CD4-positive, alpha-beta memory T cell (primary cell): ENCODE measurements around the gene ALKBH4. TPM values are rescaled to one million over a fixed set of nuclear protein-coding genes. Genes with fewer than 3 reads are reported as not detected.
"Not testable (repeated sequence)": the region's sequence is repeated elsewhere in the genome, so short reads cannot be mapped to it uniquely, and the experiment has no call there.

Experiments used
- CTCF ChIA-PET: fragments of 350-600 bp; sonication (Branson Sonifier 250); formaldehyde crosslinking; loops from one replicate; lab custom pipeline; 2021; ENCODE audit warnings: inconsistent platforms; ENCODE audit not compliant: partially characterized antibody; lab: Charles Lee
- POLR2A ChIA-PET: fragments of 350-600 bp; sonication (Branson Sonifier 250); formaldehyde crosslinking; loops from one replicate; lab custom pipeline; 2021; ENCODE audit not compliant: partially characterized antibody; lab: Charles Lee
- DNase-seq, 5 donors: peaks; one replicate each; pipeline versions ENCODE4 v3.0.0 to v3.0.0-alpha.2; 2020 to 2022; ENCODE audit warnings: mixed read lengths in 1 of 5
- H3K27ac ChIP-seq: one replicate; pipeline ENCODE4 v1.7.0; 2013; ENCODE audit warnings: low read depth, low read length
- H3K27me3 ChIP-seq: 2 replicates; pipeline ENCODE4 v1.7.0; 2013; ENCODE audit warnings: mild to moderate bottlenecking, low read length, moderate library complexity; ENCODE audit not compliant: insufficient read depth
- H3K36me3 ChIP-seq: 2 replicates; pipeline ENCODE4 v1.7.0; 2013; ENCODE audit warnings: mild to moderate bottlenecking, low read length, moderate library complexity; ENCODE audit not compliant: insufficient read depth
- H3K4me1 ChIP-seq: 2 replicates; pipeline ENCODE4 v1.7.0; 2013; ENCODE audit warnings: mild to moderate bottlenecking, low read length, moderate library complexity; ENCODE audit not compliant: insufficient read depth
- H3K4me3 ChIP-seq, 2 donors: one replicate each; pipeline ENCODE4 v1.7.0; 2013; ENCODE audit warnings: low read length in 2 of 2, mild to moderate bottlenecking in 1 of 2
- H3K9me3 ChIP-seq, 2 donors: one replicate each; pipeline ENCODE4 v1.7.0; 2013; ENCODE audit warnings: low read length in 2 of 2, control low read depth in 1 of 2; ENCODE audit not compliant: control insufficient read depth in 1 of 2
- H3K27ac Mint-ChIP-seq, 7 donors: one replicate each; pipeline ENCODE4 v1.8.0; 2020 to 2021; ENCODE audit warnings: mixed read lengths in 7 of 7, mild to moderate bottlenecking in 6 of 7, inconsistent platforms in 3 of 7, moderate library complexity in 3 of 7
- H3K27me3 Mint-ChIP-seq, 2 donors: one replicate each; pipeline ENCODE4 v1.8.0; 2020 to 2021; ENCODE audit warnings: mixed read lengths in 2 of 2
- H3K36me3 Mint-ChIP-seq, 2 donors: one replicate each; pipeline ENCODE4 v1.8.0; 2020 to 2021; ENCODE audit warnings: mixed read lengths in 2 of 2, inconsistent platforms in 1 of 2, mild to moderate bottlenecking in 1 of 2
- H3K4me1 Mint-ChIP-seq, 4 donors: one replicate each; pipeline ENCODE4 v1.8.0; 2020 to 2021; ENCODE audit warnings: mixed read lengths in 4 of 4, mild to moderate bottlenecking in 1 of 4
- H3K4me3 Mint-ChIP-seq, 8 donors: one replicate each; pipeline ENCODE4 v1.8.0; 2020 to 2021; ENCODE audit warnings: mixed read lengths in 8 of 8, mild to moderate bottlenecking in 7 of 8, moderate library complexity in 6 of 8, inconsistent platforms in 3 of 8
- H3K9me3 Mint-ChIP-seq, 8 donors: one replicate each; pipeline ENCODE4 v1.8.0; 2020 to 2021; ENCODE audit warnings: mixed read lengths in 8 of 8, mild to moderate bottlenecking in 5 of 8, inconsistent platforms in 3 of 8, moderate library complexity in 1 of 8
- intact Hi-C: fragments of 100-400 bp; cut with micrococcal nuclease; formaldehyde crosslinking; loops from one replicate; pipeline ENCODE4 v1.15.1; 2023
- microRNA-seq: library from miRNA; unstranded; fragments of <30 nt; microRNA quantifications from one replicate; pipeline ENCODE4 v1.2.0, GENCODE V29; 2021; ENCODE audit warnings: borderline replicate concordance, borderline number of aligned reads, borderline microRNAs expressed, mixed read lengths
- polyA plus RNA-seq, 2 donors: library from polyadenylated mRNA; unstranded; fragments of 300-500 nt; fragmentation: Illumina TruSeq; gene quantifications; one replicate each; pipeline ENCODE4 v1.2.3, GENCODE V29; 2021
- total RNA-seq, 2 experiments: library from RNA; stranded (reverse); gene quantifications; one replicate each; pipeline ENCODE4 v1.2.3, GENCODE V29; 2021

ALKBH4 gene
- total and polyA plus RNA-seq, 4 experiments from 2014 or later: 11.8 to 16.6 (median 13.8) TPM

DNA sequence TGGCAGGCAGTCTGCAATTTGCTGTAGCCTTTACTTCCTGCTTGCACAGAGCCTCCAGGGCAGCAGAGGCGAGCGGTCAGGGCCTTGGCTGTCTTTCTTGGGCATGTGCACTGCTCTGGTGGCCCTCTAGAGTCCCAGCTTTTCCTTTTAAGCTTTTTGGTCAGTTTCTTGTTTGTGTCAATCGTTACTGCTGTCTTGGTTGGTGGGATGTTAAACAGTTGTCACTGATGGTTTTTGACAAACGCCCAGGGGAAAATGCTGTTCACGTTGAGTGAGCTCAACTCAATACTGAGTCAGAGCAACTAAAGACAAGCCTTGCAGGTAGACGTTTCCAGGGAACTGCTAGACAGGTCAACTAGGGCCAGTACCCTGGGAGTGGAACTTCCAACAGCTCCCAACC is 54.5 kb downstream of the ALKBH4 start:
- ChIA-PET CTCF (interaction anchor here (0.7 to 9.8 kb wide), 6 partner anchors 9 to 56 kb away, joined by 3 to 134 read pairs (median 5); partner anchors contain the start of genes ALKBH4 and LRWD1), POLR2A (interaction anchor here (0.9 to 16.6 kb wide), 2 partner anchors 19 to 56 kb away, joined by 3 to 496 read pairs; partner anchors contain the start of gene ORAI2)
- H3K27me3 ChIP-seq: no peaks in the 10 kb centered on the region
- peaks cover 40 to 60% of the 10 kb centered on the region in 2 donors for H3K36me3 Mint-ChIP-seq
- H3K27ac Mint-ChIP-seq: peak overlapping the region in 2 of 7 donors; percentile 13 to 31
- no peak overlapping the region for H3K27ac ChIP-seq
- H3K36me3 ChIP-seq: peaks cover 58% of the 10 kb centered on the region
- peaks cover 6 to 16% (median 10%) of the 10 kb centered on the region in 4 donors for H3K4me1 Mint-ChIP-seq
- intact Hi-C loops: no loop called here
- no peak for DNase-seq
- H3K4me3 ChIP-seq: no peak overlapping the region
- H3K27me3 Mint-ChIP-seq: no peaks in the 10 kb centered on the region
- H3K4me3 Mint-ChIP-seq: no peak overlapping the region
- peaks cover 13% of the 10 kb centered on the region for H3K4me1 ChIP-seq
- H3K9me3 ChIP-seq: no peaks in the 10 kb centered on the region
- peaks cover 0 to 6% (median 0%) of the 10 kb centered on the region in 8 donors for H3K9me3 Mint-ChIP-seq

DNA sequence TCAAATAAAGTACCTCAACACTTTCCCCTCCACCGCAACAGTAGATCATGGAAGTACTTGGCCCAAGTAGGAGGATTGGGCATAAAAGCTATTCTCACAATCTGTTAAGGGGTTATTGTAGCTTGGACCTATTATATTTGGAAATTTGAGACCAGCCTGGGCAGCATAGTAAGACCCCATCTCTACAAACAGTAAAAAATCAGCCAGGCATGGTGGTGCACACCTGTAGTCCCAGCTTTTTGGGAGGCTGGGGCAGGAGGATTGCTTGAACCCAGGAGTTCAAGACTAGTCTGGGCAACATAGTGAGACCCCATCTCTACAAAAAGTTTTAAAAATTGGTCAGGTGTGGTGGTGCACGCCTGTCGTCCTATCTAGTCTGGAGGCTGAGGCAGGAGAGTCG is 55.3 kb downstream of the ALKBH4 start:
- ChIA-PET CTCF (interaction anchor here (1.3 to 9.8 kb wide), 3 partner anchors 9 to 57 kb away, joined by 3 to 134 read pairs (median 36); partner anchors contain the start of genes ALKBH4 and LRWD1), POLR2A (interaction anchor here (16.6 kb wide), 1 partner anchor 20 kb away, joined by 496 read pairs; the partner anchor contains the start of gene ORAI2)
- H3K4me1 ChIP-seq: peaks cover 9% of the 10 kb centered on the region
- H3K27ac ChIP-seq: no peak overlapping the region
- peaks cover 60% of the 10 kb centered on the region for H3K36me3 ChIP-seq
- intact Hi-C loops: no loop called here
- no peaks in the 10 kb centered on the region for H3K9me3 ChIP-seq
- Mint-ChIP-seq H3K36me3 (peaks cover 44 to 64% of the 10 kb centered on the region in 2 donors), H3K4me3 (no peak overlapping the region), H3K9me3 (peaks cover 0 to 6% (median 0%) of the 10 kb centered on the region in 8 donors), H3K27me3 (no peaks in the 10 kb centered on the region), H3K27ac (peak overlapping the region in 2 of 7 donors; percentile 63 to 66), H3K4me1 (peaks cover 6 to 13% (median 9%) of the 10 kb centered on the region in 4 donors)
- H3K4me3 ChIP-seq: no peak overlapping the region
- H3K27me3 ChIP-seq: no peaks in the 10 kb centered on the region
- DNase-seq: no peak

- peaks cover 50 to 69% of the 10 kb centered on the region in 2 donors for H3K36me3 Mint-ChIP-seq
- CTCF ChIA-PET: interaction anchor here (1.3 to 5.5 kb wide), 2 partner anchors 8 to 41 kb away, joined by 3 to 96 read pairs; no protein-coding TSS in a partner anchor
- intact Hi-C loops, H3K4me3 ChIP-seq, H3K27me3 ChIP-seq, H3K9me3 Mint-ChIP-seq, H3K4me3 Mint-ChIP-seq, DNase-seq, H3K9me3 ChIP-seq, H3K27ac ChIP-seq, H3K4me1 ChIP-seq, H3K27me3 Mint-ChIP-seq: not testable (repeated sequence)
- H3K36me3 ChIP-seq: peaks cover 67% of the 10 kb centered on the region
- peak overlapping the region in 3 of 7 donors; percentile 51 to 83 (median 57) for H3K27ac Mint-ChIP-seq
- POLR2A ChIA-PET: interaction anchor here (1.1 to 16.6 kb wide), 2 partner anchors 12 to 21 kb away, joined by 3 to 496 read pairs; partner anchors contain the start of genes ORAI2 and PRKRIP1
- H3K4me1 Mint-ChIP-seq: peaks cover 6 to 18% (median 11%) of the 10 kb centered on the region in 4 donors
Measured at GRCh38 chr7:102408530-102408929, 56.1 kb downstream of the ALKBH4 start.

- Mint-ChIP-seq H3K4me3 (no peak overlapping the region), H3K36me3 (peaks cover 55 to 70% of the 10 kb centered on the region in 2 donors), H3K9me3 (peaks cover 0 to 6% (median 0%) of the 10 kb centered on the region in 8 donors), H3K4me1 (peaks cover 6 to 13% (median 9%) of the 10 kb centered on the region in 4 donors), H3K27ac (peak overlapping the region in 1 of 7 donors; percentile 83), H3K27me3 (no peaks in the 10 kb centered on the region)
- H3K27me3 ChIP-seq: no peaks in the 10 kb centered on the region
- H3K4me3 ChIP-seq: no peak overlapping the region
- ChIA-PET POLR2A (interaction anchor here (1.1 to 16.6 kb wide), 2 partner anchors 12 to 21 kb away, joined by 3 to 496 read pairs; partner anchors contain the start of genes ORAI2 and PRKRIP1), CTCF (interaction anchor here (5.5 kb wide), 1 partner anchor 42 kb away, joined by 96 read pairs; no protein-coding TSS in a partner anchor)
- peaks cover 68% of the 10 kb centered on the region for H3K36me3 ChIP-seq
- H3K4me1 ChIP-seq: peaks cover 7% of the 10 kb centered on the region
- DNase-seq: no peak
- H3K9me3 ChIP-seq: no peaks in the 10 kb centered on the region
- no peak overlapping the region for H3K27ac ChIP-seq
- intact Hi-C loops: no loop called here
Measured at GRCh38 chr7:102407910-102408309, 56.8 kb downstream of the ALKBH4 start.

Small RNA genes within 50 kb of the gene (microRNA-seq; reads per million reads assigned to microRNA genes)
- gene MIR4467 (not detected), gene MIR5090 (3.1 reads per million, percentile 13 among the genes with 10 or more reads in this experiment)

Other genes starting within 250 kb of the ALKBH4 start
- gene SH2B2, start 178.0 kb downstream of the ALKBH4 start, total RNA-seq: 1 to 10 TPM in 1 of 2 experiments, under 1 TPM in 1; 0.79 to 1.2 TPM
- under 1 TPM in 1 of 2 donors, not detected in 1; 0.69 TPM for gene SH2B2, start 178.0 kb downstream of the ALKBH4 start, polyA plus RNA-seq
- gene SPDYE6, start 108.4 kb downstream of the ALKBH4 start, total RNA-seq: not detected
- under 1 TPM; 0.14 to 0.73 TPM for gene SPDYE6, start 108.4 kb downstream of the ALKBH4 start, polyA plus RNA-seq
- gene PRKRIP1, start 68.5 kb downstream of the ALKBH4 start, total RNA-seq: 10 to 100 TPM; 43.2 to 47.6 TPM
- gene PRKRIP1, start 68.5 kb downstream of the ALKBH4 start, polyA plus RNA-seq: 10 to 100 TPM in 1 of 2 donors, 1 to 10 TPM in 1; 9.7 to 21.7 TPM
- gene ORAI2, start 31.3 kb downstream of the ALKBH4 start, total RNA-seq: 10 to 100 TPM; 29.0 to 31.6 TPM
- gene ORAI2, start 31.3 kb downstream of the ALKBH4 start, polyA plus RNA-seq: 10 to 100 TPM; 42.9 to 53.3 TPM
- gene LRWD1, start 121 bp upstream of the ALKBH4 start, total RNA-seq: 10 to 100 TPM; 26.0 to 28.5 TPM
- gene LRWD1, start 121 bp upstream of the ALKBH4 start, polyA plus RNA-seq: 10 to 100 TPM; 12.9 to 15.2 TPM
- 10 to 100 TPM; 35.8 to 38.2 TPM for gene POLR2J, start 14.1 kb upstream of the ALKBH4 start, total RNA-seq
- gene POLR2J, start 14.1 kb upstream of the ALKBH4 start, polyA plus RNA-seq: 100 to 1,000 TPM; 122 to 126 TPM
- gene RASA4B, start 52.9 kb upstream of the ALKBH4 start, total RNA-seq: 10 to 100 TPM; 15.2 to 15.8 TPM
- 10 to 100 TPM in 1 of 2 donors, 1 to 10 TPM in 1; 5.0 to 11.5 TPM for gene RASA4B, start 52.9 kb upstream of the ALKBH4 start, polyA plus RNA-seq
- gene UPK3BL2, start 78.8 kb upstream of the ALKBH4 start, total RNA-seq: 10 to 100 TPM; 46.0 to 51.1 TPM
- 1 to 10 TPM in 1 of 2 donors, under 1 TPM in 1; 0.94 to 5.5 TPM for gene UPK3BL2, start 78.8 kb upstream of the ALKBH4 start, polyA plus RNA-seq
- gene SPDYE2, start 86.4 kb upstream of the ALKBH4 start, total RNA-seq: under 1 TPM; 0.20 to 0.28 TPM
- 1 to 10 TPM in 1 of 2 donors, not detected in 1; 1.7 TPM for gene SPDYE2, start 86.4 kb upstream of the ALKBH4 start, polyA plus RNA-seq
- 100 to 1,000 TPM in 1 of 2 experiments, 10 to 100 TPM in 1; 94.1 to 119 TPM for gene POLR2J3, start 107.7 kb upstream of the ALKBH4 start, total RNA-seq
- gene POLR2J3, start 107.7 kb upstream of the ALKBH4 start, polyA plus RNA-seq: 10 to 100 TPM; 21.0 to 58.9 TPM
- gene RASA4, start 151.9 kb upstream of the ALKBH4 start, total RNA-seq: 10 to 100 TPM; 37.8 to 43.3 TPM
- gene RASA4, start 151.9 kb upstream of the ALKBH4 start, polyA plus RNA-seq: 10 to 100 TPM in 1 of 2 donors, 1 to 10 TPM in 1; 7.7 to 24.3 TPM
- gene UPK3BL1, start 177.9 kb upstream of the ALKBH4 start, total RNA-seq: 10 to 100 TPM; 43.3 to 46.3 TPM
- 10 to 100 TPM; 20.1 to 26.8 TPM for gene UPK3BL1, start 177.9 kb upstream of the ALKBH4 start, polyA plus RNA-seq
- not detected for gene SPDYE2B, start 185.5 kb upstream of the ALKBH4 start, total RNA-seq
- not detected for gene SPDYE2B, start 185.5 kb upstream of the ALKBH4 start, polyA plus RNA-seq
- 10 to 100 TPM; 21.8 to 27.7 TPM for gene POLR2J2, start 206.8 kb upstream of the ALKBH4 start, total RNA-seq
- 1 to 10 TPM; 1.6 to 7.9 TPM for gene POLR2J2, start 206.8 kb upstream of the ALKBH4 start, polyA plus RNA-seq